ENCODE measurements around the gene JARID2.

GRCh38 chr6:15521582-15521981 lies 275.7 kb downstream of the JARID2 start:
- TF ChIP-seq, protein P1, sequence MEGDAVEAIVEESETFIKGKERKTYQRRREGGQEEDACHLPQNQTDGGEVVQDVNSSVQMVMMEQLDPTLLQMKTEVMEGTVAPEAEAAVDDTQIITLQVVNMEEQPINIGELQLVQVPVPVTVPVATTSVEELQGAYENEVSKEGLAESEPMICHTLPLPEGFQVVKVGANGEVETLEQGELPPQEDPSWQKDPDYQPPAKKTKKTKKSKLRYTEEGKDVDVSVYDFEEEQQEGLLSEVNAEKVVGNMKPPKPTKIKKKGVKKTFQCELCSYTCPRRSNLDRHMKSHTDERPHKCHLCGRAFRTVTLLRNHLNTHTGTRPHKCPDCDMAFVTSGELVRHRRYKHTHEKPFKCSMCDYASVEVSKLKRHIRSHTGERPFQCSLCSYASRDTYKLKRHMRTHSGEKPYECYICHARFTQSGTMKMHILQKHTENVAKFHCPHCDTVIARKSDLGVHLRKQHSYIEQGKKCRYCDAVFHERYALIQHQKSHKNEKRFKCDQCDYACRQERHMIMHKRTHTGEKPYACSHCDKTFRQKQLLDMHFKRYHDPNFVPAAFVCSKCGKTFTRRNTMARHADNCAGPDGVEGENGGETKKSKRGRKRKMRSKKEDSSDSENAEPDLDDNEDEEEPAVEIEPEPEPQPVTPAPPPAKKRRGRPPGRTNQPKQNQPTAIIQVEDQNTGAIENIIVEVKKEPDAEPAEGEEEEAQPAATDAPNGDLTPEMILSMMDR (IDR thresholded peaks at IDR 0.05), result no peak
- TF ChIP-seq JUN (CRISPR knock-in tag; IDR thresholded peaks at IDR 0.05), result no peak
- TF ChIP-seq ETV6 (CRISPR knock-in tag; IDR thresholded peaks at IDR 0.05), result no peak
- TF ChIP-seq, protein P2, sequence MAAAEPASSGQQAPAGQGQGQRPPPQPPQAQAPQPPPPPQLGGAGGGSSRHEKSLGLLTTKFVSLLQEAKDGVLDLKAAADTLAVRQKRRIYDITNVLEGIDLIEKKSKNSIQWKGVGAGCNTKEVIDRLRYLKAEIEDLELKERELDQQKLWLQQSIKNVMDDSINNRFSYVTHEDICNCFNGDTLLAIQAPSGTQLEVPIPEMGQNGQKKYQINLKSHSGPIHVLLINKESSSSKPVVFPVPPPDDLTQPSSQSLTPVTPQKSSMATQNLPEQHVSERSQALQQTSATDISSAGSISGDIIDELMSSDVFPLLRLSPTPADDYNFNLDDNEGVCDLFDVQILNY (CRISPR knock-in tag; IDR thresholded peaks at IDR 0.05), result no peak
- TF ChIP-seq, protein P3, sequence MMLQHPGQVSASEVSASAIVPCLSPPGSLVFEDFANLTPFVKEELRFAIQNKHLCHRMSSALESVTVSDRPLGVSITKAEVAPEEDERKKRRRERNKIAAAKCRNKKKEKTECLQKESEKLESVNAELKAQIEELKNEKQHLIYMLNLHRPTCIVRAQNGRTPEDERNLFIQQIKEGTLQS (CRISPR knock-in tag; conservative IDR thresholded peaks at IDR 0.05), result no peak
- TF ChIP-seq, protein P4, sequence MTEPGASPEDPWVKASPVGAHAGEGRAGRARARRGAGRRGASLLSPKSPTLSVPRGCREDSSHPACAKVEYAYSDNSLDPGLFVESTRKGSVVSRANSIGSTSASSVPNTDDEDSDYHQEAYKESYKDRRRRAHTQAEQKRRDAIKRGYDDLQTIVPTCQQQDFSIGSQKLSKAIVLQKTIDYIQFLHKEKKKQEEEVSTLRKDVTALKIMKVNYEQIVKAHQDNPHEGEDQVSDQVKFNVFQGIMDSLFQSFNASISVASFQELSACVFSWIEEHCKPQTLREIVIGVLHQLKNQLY (CRISPR knock-in tag; IDR thresholded peaks at IDR 0.05), result no peak
- TF ChIP-seq CREM (CRISPR knock-in tag; IDR thresholded peaks at IDR 0.05), result no peak

Measured in WTC11 (cell line).